LNCaP clone FGC (cell line): ENCODE data around the gene TMEM108.

Experiments used
- DNase-seq: peaks from one replicate; pipeline ENCODE4 v3.0.0-alpha.2; 2011; ENCODE audit warnings: low read depth
- H3K4me3 ChIP-seq: 2 replicates; pipeline ENCODE4 v1.5.1; 2011; ENCODE audit warnings: mild to moderate bottlenecking, low read depth, low read length, control low read depth
- TF ChIP-seq, protein P1 (sequence below): IDR thresholded peaks from 2 replicates; pipeline ENCODE4 v1.5.1; 2012; ENCODE audit warnings: mild to moderate bottlenecking; ENCODE audit not compliant: control insufficient read depth, insufficient read depth; ENCODE audit errors: extremely low read depth

Gene TMEM108

DNA sequence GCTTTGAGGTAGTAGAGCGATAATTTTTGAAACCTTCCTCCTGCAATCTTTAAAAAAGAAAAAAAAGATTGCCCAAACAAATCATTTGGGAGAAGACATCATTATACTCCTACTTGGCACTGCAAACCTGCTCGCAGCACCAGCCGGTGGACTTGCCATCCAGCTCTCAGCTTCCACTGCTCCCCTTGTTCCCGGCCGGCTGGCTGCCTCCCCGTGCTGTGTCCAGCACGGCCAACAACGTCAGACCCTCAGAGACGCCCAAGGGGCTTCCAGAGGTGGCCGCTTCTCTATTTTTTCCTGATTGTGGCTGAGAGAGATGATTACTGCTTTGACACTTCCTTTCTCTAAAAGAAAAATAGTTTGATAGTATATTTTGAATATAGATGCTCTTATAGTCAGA lies 358.7 kb downstream of the TMEM108 start:
- DNase-seq = no peak
- TF ChIP-seq, protein P1, sequence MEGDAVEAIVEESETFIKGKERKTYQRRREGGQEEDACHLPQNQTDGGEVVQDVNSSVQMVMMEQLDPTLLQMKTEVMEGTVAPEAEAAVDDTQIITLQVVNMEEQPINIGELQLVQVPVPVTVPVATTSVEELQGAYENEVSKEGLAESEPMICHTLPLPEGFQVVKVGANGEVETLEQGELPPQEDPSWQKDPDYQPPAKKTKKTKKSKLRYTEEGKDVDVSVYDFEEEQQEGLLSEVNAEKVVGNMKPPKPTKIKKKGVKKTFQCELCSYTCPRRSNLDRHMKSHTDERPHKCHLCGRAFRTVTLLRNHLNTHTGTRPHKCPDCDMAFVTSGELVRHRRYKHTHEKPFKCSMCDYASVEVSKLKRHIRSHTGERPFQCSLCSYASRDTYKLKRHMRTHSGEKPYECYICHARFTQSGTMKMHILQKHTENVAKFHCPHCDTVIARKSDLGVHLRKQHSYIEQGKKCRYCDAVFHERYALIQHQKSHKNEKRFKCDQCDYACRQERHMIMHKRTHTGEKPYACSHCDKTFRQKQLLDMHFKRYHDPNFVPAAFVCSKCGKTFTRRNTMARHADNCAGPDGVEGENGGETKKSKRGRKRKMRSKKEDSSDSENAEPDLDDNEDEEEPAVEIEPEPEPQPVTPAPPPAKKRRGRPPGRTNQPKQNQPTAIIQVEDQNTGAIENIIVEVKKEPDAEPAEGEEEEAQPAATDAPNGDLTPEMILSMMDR = no peak
- H3K4me3 ChIP-seq = no peak overlapping the region

DNA sequence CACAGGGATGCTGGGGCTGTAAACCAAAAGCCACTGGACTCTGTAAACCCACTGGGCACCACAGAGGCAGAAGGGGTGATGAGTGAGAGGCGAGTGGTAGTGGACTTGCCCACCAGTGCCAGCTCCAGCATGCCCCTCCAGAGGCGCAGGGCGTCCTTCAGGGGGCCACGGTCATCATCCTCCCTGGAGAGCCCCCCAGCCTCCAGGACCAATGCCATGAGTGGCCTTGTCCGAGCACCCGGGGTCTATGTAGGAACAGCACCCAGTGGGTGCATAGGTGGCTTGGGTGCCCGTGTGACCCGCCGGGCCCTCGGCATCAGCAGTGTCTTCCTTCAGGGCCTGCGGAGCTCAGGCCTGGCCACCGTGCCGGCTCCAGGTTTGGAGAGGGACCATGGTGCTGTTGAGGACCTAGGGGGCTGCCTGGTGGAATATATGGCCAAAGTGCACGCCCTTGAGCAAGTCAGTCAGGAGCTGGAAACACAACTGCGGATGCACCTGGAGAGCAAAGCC lies 361.9 kb downstream of the TMEM108 start, which contains the start of gene BFSP2:
Gene BFSP2 (plus strand): TSS at position 51 of the 510 bp plus-strand sequence. CDS start 28 bp downstream, at position 79.
- H3K4me3 ChIP-seq = no peak within 1 kb of the TSS
- DNase-seq = no peak
- TF ChIP-seq, protein P1 = no peak

DNA sequence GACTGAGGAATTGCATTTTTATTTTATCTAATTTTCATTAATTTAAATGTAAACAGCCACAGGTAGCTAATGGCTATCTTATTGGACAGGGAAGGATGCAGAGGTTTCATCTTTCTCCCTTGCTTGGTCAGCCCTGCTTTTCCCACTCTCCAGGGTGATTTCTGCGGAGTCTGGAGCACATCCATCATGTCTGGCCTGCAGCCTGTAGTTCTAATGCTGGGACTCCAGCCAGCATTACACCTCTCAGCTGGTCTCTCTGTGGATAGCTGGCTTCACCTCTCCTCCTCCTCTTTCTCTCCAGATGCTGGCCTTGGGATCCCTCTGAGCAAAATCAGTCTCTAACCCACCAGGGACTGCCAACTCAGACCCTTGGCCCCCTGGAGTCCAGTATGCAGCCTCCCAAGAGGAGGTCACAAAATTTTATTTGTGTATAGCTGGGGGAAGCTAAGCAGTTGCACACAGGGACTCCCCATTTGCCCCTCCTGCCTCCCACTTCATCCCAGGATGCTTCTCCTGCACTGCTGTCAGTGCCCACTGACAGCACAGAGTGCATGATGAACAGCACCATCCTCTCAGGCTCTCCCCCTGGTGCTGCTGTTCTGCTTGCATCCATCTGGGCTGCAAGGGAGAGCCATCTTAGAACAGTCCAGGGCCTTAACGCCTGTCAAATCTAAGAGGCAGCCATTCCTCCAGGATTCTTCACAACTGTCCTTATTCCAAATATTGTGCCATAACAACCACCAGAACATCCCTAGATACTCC lies 363.4 kb downstream of the TMEM108 start:
- TF ChIP-seq, protein P1 = no peak
- no peak overlapping the region for H3K4me3 ChIP-seq
- DNase-seq = no peak

DNA sequence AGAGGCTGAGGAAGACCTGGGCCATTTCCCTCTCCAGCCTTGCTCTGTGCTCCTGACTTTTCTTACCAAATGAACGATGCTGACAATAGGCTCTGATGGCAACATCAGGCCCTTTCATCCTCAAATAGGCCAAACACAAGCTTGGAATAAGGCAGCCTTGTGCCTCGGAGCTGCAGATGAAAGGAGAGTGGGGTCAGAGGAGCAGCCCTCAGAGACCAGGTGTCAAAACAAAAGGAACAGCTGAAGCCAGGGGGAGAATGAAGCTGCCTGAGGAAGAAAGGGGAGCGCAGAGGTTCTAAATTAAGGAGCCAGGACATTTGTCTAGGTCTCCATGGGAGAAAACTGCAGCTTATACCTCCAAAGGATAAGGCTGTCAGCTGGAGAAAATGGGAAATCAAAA lies 366.7 kb downstream of the TMEM108 start:
- DNase-seq = no peak
- no peak overlapping the region for H3K4me3 ChIP-seq
- TF ChIP-seq, protein P1 = no peak

DNA sequence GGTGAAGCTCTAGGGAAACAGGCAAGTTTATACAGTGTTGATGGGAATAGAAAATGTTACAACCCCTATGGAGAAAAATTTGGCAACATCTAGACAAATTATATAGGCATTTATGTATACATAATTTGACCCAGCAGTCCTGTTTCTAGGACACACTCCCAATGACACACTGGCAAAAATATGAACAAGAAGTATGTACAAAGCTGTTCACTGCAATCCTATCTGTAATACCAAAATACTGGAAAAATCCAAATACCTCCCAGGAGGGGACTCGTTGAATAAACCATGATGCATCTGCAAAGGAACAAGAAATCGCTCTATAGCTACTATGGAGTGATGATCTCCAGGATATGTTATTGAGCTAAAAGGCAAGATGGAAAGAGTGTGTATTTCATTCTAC lies 370.2 kb downstream of the TMEM108 start:
- DNase-seq = no peak
- TF ChIP-seq, protein P1 = no peak
- H3K4me3 ChIP-seq = no peak overlapping the region

DNA sequence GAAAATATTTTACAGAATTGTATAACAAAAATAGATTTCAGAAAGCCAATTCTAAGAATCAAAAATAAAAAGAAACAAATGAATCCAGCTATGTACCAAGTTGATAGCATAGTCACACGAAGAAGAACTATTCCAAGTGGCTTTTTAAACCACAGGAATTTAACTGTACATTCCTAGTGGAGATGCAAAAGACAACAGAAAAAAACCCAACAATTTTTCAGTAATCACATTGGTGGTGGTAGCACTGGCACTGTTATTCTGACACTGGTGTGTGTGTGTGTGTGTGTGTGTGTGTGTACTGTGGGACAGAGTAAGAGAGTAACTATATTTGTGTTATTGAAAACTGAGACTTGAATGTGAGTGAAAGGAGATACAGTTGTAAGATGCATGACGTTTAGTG lies 370.8 kb downstream of the TMEM108 start:
- no peak for DNase-seq
- TF ChIP-seq, protein P1 = no peak

DNA sequence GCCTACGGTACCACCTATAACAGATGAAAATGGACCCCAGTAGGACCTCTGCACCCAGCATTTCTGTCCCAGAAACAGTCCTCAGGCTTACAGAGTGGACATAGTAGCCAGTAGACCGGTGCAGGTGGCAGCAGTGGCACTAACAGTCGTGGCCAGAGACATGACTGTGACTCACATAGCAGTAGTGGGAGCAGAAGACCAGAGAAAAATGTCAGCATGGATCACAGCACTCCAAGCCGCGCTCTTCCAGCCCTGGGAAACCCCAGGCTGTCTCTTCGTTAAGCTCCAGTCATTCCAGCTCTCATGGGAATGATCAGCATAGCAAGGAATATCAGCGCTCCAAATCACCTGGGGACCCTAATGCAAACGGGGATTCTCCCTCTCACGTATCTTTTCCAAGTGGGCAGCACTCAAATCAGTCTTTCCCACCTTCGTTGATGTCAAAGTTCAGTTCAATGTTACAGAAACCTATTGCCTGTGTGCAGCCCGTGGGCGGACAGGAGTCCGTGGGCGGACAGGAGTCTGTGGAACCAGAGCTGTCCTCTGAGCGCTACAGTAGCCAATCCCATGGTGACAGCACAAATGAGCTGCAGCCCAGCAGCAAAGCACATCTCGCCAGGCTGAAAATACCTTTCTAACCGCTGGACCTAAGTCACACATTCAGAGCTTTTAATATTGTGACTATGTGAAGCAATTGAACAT lies 372.2 kb downstream of the TMEM108 start:
- TF ChIP-seq, protein P1 = no peak
- DNase-seq = no peak
- no peak overlapping the region for H3K4me3 ChIP-seq

More for the DNA sequence above, 370.8 kb downstream of the TMEM108 start:
- no peak overlapping the region for H3K4me3 ChIP-seq
